GM12892 (cell line): ENCODE data around the gene APBB1IP.

Experiments used
- POLR2A ChIP-seq: IDR thresholded peaks from 2 replicates; pipeline ENCODE4 v1.6.1; 2011; ENCODE audit warnings: low read depth, low read length, control low read depth
- TAF1 ChIP-seq: IDR thresholded peaks from 2 replicates; pipeline ENCODE4 v1.6.1; 2011; ENCODE audit warnings: low read depth, mild to moderate bottlenecking, control low read depth, low read length, borderline replicate concordance

DNA sequence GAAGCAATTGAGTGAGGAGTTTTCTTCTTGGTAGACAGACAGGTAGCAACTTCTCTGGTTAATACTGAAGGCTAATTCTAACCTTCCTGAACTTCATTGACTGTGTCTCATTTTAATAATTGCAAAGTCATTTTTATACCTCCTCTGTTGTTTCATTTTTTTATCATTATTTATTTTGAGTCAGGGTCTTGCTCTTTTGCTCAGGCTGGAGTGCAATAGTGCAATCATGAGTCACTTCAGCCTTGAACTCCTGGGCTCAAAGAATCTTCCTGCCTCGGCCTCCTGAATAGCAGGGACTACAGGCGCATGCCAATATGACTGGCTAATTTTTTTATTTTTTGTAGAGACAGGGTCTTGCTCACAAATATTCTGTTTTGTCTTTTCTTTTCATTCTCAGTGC, 45.4 kb downstream of the APBB1IP start:
- TF ChIP-seq TAF1, result no peak
- no peak for TF ChIP-seq POLR2A
